A549 (cell line): ENCODE measurements around the gene ZBTB16.

Source experiments
- BHLHE40 ChIP-seq: IDR thresholded peaks from 2 replicates; pipeline ENCODE4 v1.6.1; 2012; ENCODE audit warnings: low read depth, low read length, inconsistent platforms
- CTCF ChIP-seq: fragments of >200 bp; sonication (Bioruptor Twin); formaldehyde crosslinking; IDR thresholded peaks from 3 replicates; pipeline ENCODE4 v1.5.1; 2016
- HMGXB4 ChIP-seq: fragments of 250-450 bp; sonication (Bioruptor Pico); IDR thresholded peaks from 2 replicates; pipeline ENCODE4 v1.5.0; 2021; ENCODE audit warnings: mild to moderate bottlenecking, moderate library complexity, borderline replicate concordance
- MYC ChIP-seq: IDR thresholded peaks from 2 replicates; pipeline ENCODE4 v1.6.1; 2012; ENCODE audit warnings: mild to moderate bottlenecking, inconsistent platforms, low read length, improper control_type of control experiment, borderline replicate concordance
- NFE2L2 ChIP-seq: fragments of 150-350 bp; conservative IDR thresholded peaks from 2 replicates; pipeline ENCODE4 v1.6.1; 2014; ENCODE audit warnings: low read length
- NR3C1 ChIP-seq: fragments of >200 bp; sonication (Bioruptor Twin); formaldehyde crosslinking; IDR thresholded peaks from 3 replicates; pipeline ENCODE4 v1.6.1; 2017
- POLR2A ChIP-seq: IDR thresholded peaks from 2 replicates; pipeline ENCODE4 v1.6.1; 2012; ENCODE audit warnings: mild to moderate bottlenecking, low read length
- RAD21 ChIP-seq, 2 experiments: fragments of >200 bp in 1 of 2; sonication (Bioruptor Twin) in 1 of 2; formaldehyde crosslinking in 1 of 2; IDR thresholded peaks in 1 of 2; conservative IDR thresholded peaks in 1 of 2; 2 replicates in 1 of 2; 3 replicates in 1 of 2; pipeline ENCODE4 v1.6.1; 2012 to 2018; ENCODE audit warnings: inconsistent platforms in 1 of 2
- TP53 ChIP-seq: fragments of 250-450 bp; sonication (Bioruptor Pico); IDR thresholded peaks from 2 replicates; pipeline ENCODE4 v1.5.0; 2021; ENCODE audit warnings: mild to moderate bottlenecking, moderate library complexity
- USF2 ChIP-seq: fragments of 450-650 bp; IDR thresholded peaks from 2 replicates; pipeline ENCODE4 v1.6.1; 2014; ENCODE audit warnings: antibody characterized with exemption

GRCh38 chr11:114262681-114263512 is 203.4 kb downstream of the ZBTB16 start:
- no peak for TF ChIP-seq HMGXB4 (CRISPR knock-in tag)
- TF ChIP-seq CTCF: peak; percentile 55; the same call in 2 of the 3 replicates
- peak; percentile 70 to 76 for TF ChIP-seq RAD21 (conservative IDR thresholded peaks at IDR 0.05 in 1 of 2, IDR thresholded peaks at IDR 0.05 in 1 of 2)
- TF ChIP-seq POLR2A: no peak
- no peak for TF ChIP-seq TP53 (CRISPR knock-in tag)
- TF ChIP-seq USF2: no peak
- no peak for TF ChIP-seq NFE2L2
- no peak for TF ChIP-seq NR3C1
- TF ChIP-seq MYC: no peak
- TF ChIP-seq BHLHE40: no peak
